SK-N-SH (cell line): ENCODE measurements around the gene FOXA3. TPM values are rescaled to one million over a fixed set of nuclear protein-coding genes. Genes with fewer than 3 reads are reported as not detected.

ENCODE experiments used
- CTCF ChIA-PET: fragments of 300-600, 350-600 bp; formaldehyde crosslinking; extraction: SDS; loops from one replicate; lab custom pipeline; 2021; lab: Yijun Ruan, JAX
- POLR2A ChIA-PET: fragments of 350-600 bp; sonication (Branson Sonifier 250); formaldehyde crosslinking; extraction: SDS; loops from one replicate; lab custom pipeline; 2020; ENCODE audit warnings: antibody characterized with exemption, inconsistent platforms; lab: Yijun Ruan, JAX
- DNase-seq: peaks from one replicate; pipeline ENCODE4 v3.0.0; 2012
- H2AFZ ChIP-seq: fragments of 200-600 bp; sonication (generic); 2 replicates; pipeline ENCODE4 v1.8.1; 2016; ENCODE audit warnings: antibody characterized with exemption, mild to moderate bottlenecking, low read depth
- H3F3A ChIP-seq: fragments of 200-600 bp; sonication (generic); replicated peaks from 2 replicates; pipeline ENCODE3; 2016; ENCODE audit warnings: antibody characterized with exemption, mild to moderate bottlenecking; ENCODE audit not compliant: insufficient read depth
- H3K27ac ChIP-seq, 2 experiments: fragments of 200-500 bp in 1 of 2; fragments of 200-600 bp in 1 of 2; sonication (Bioruptor generic) in 1 of 2; sonication (generic), shearing (Covaris generic) in 1 of 2; 2 replicates each; pipeline versions ENCODE4 v1.5.1 to v1.6.1; 2014 to 2016; ENCODE audit warnings: low read depth in 2 of 2, inconsistent platforms in 1 of 2, low read length in 1 of 2, mild to moderate bottlenecking in 1 of 2, mixed read lengths in 1 of 2
- H3K27me3 ChIP-seq: fragments of 200-600 bp; sonication (generic), shearing (Covaris generic); 2 replicates; pipeline ENCODE4 v1.6.1; 2016; ENCODE audit warnings: mixed run types; ENCODE audit not compliant: insufficient read depth
- H3K36me3 ChIP-seq, 2 experiments: fragments of 200-500 bp in 1 of 2; fragments of 200-600 bp in 1 of 2; sonication (Bioruptor generic) in 1 of 2; sonication (generic) in 1 of 2; replicated peaks in 1 of 2; 2 replicates each; pipeline versions ENCODE3 to v1.5.1; 2014 to 2016; ENCODE audit warnings: low read length in 1 of 2, mild to moderate bottlenecking in 1 of 2; ENCODE audit not compliant: insufficient read depth in 2 of 2, control insufficient read depth in 1 of 2
- H3K4me1 ChIP-seq, 2 experiments: fragments of 200-500 bp in 1 of 2; fragments of 200-600 bp in 1 of 2; sonication (Bioruptor generic) in 1 of 2; sonication (generic), shearing (Covaris generic) in 1 of 2; 2 replicates each; pipeline versions ENCODE4 v1.5.1 to v1.6.1; 2014 to 2016; ENCODE audit warnings: low read depth in 1 of 2, low read length in 1 of 2, mixed run types in 1 of 2; ENCODE audit not compliant: insufficient read depth in 2 of 2, control insufficient read depth in 1 of 2
- H3K4me2 ChIP-seq: fragments of 200-600 bp; sonication (generic), shearing (Covaris generic); 2 replicates; pipeline ENCODE4 v1.6.1; 2017; ENCODE audit warnings: mixed run types
- H3K4me3 ChIP-seq, 2 experiments: fragments of 200-500 bp in 1 of 2; fragments of 200-600 bp in 1 of 2; sonication (Bioruptor generic) in 1 of 2; sonication (generic), shearing (Covaris generic) in 1 of 2; 2 replicates each; pipeline versions ENCODE4 v1.5.1 to v1.8.1; 2014 to 2016; ENCODE audit warnings: low read depth in 2 of 2, inconsistent platforms in 1 of 2, low read length in 1 of 2, mild to moderate bottlenecking in 1 of 2, mixed read lengths in 1 of 2, moderate library complexity in 1 of 2
- H3K79me2 ChIP-seq: fragments of 200-600 bp; sonication (generic); 2 replicates; pipeline ENCODE4 v1.8.1; 2017; ENCODE audit warnings: mild to moderate bottlenecking; ENCODE audit not compliant: insufficient read depth
- H3K9ac ChIP-seq: fragments of 200-600 bp; sonication (generic); 2 replicates; pipeline ENCODE4 v1.6.1; 2017; ENCODE audit warnings: mixed run types
- H3K9me2 ChIP-seq: fragments of 200-600 bp; sonication (generic); 2 replicates; pipeline ENCODE4 v1.6.1; 2017; ENCODE audit warnings: mixed run types
- H3K9me3 ChIP-seq: fragments of 200-600 bp; sonication (generic); 2 replicates; pipeline ENCODE4 v1.6.1; 2017; ENCODE audit warnings: mixed run types, mild to moderate bottlenecking, moderate library complexity
- H4K20me1 ChIP-seq: fragments of 200-600 bp; sonication (generic); 2 replicates; pipeline ENCODE4 v1.6.1; 2017; ENCODE audit warnings: mild to moderate bottlenecking, mixed run types; ENCODE audit not compliant: insufficient read depth
- CHD2 ChIP-seq: fragments of 150-350 bp; IDR thresholded peaks from 2 replicates; pipeline ENCODE4 v1.6.1; 2018; ENCODE audit warnings: low read length; ENCODE audit not compliant: partially characterized antibody
- CTCF ChIP-seq: fragments of 200-600 bp; sonication (generic); IDR thresholded peaks from 2 replicates; pipeline ENCODE4 v1.6.1; 2017; ENCODE audit warnings: antibody characterized with exemption, mild to moderate bottlenecking, moderate library complexity
- FOSL2 ChIP-seq: IDR thresholded peaks from 2 replicates; pipeline ENCODE4 v1.4.0; 2012; ENCODE audit warnings: low read depth, mild to moderate bottlenecking, moderate library complexity, borderline replicate concordance
- FOXJ3 ChIP-seq: sonication (generic); formaldehyde crosslinking; IDR thresholded peaks from 2 replicates; pipeline ENCODE4 v1.5.1; 2020; ENCODE audit warnings: mild to moderate bottlenecking, missing genetic modification reagents
- FOXM1 ChIP-seq: IDR thresholded peaks from 2 replicates; pipeline ENCODE4 v1.4.0; 2012; ENCODE audit warnings: low read depth, mild to moderate bottlenecking
- GABPA ChIP-seq: IDR thresholded peaks from 2 replicates; pipeline ENCODE4 v1.4.0; 2012; ENCODE audit warnings: low read depth, mild to moderate bottlenecking
- GATA2 ChIP-seq: sonication (generic); formaldehyde crosslinking; IDR thresholded peaks from 2 replicates; pipeline ENCODE4 v1.5.0; 2020; ENCODE audit warnings: mild to moderate bottlenecking, missing genetic modification reagents
- NFIC ChIP-seq: IDR thresholded peaks from 2 replicates; pipeline ENCODE4 v1.4.0; 2012; ENCODE audit warnings: borderline replicate concordance
- PBX3 ChIP-seq: IDR thresholded peaks from 2 replicates; pipeline ENCODE4; 2012
- POLR2AphosphoS5 ChIP-seq: IDR thresholded peaks from 2 replicates; pipeline ENCODE4 v1.6.1; 2012; ENCODE audit warnings: low read depth, low read length
- RAD21 ChIP-seq: IDR thresholded peaks from 2 replicates; pipeline ENCODE4 v1.6.1; 2012; ENCODE audit warnings: mild to moderate bottlenecking, low read length
- RCOR1 ChIP-seq: fragments of 150-350 bp; IDR thresholded peaks from 2 replicates; pipeline ENCODE4 v1.6.1; 2017; ENCODE audit warnings: antibody characterized with exemption, low read length
- RXRA ChIP-seq: IDR thresholded peaks from 2 replicates; pipeline ENCODE4 v1.4.0; 2012; ENCODE audit warnings: low read depth, mild to moderate bottlenecking, borderline replicate concordance
- SMC3 ChIP-seq: IDR thresholded peaks from 2 replicates; pipeline ENCODE4 v1.6.1; 2012; ENCODE audit warnings: low read depth, low read length, improper control_type of control experiment
- TAF1 ChIP-seq: IDR thresholded peaks from 2 replicates; pipeline ENCODE4 v1.6.1; 2012; ENCODE audit warnings: low read depth, mild to moderate bottlenecking, low read length, moderate library complexity, borderline replicate concordance
- YY1 ChIP-seq: IDR thresholded peaks from 2 replicates; pipeline ENCODE4 v1.4.0; 2012; ENCODE audit warnings: low read depth, mild to moderate bottlenecking
- WGBS: methylation state at CpG from one replicate; pipeline ENCODE4 v1.1.6; 2017; ENCODE audit warnings: low lambda C conversion rate; 5-methylcytosine and 5-hydroxymethylcytosine counted together
- polyA plus RNA-seq, 3 experiments: library from polyadenylated mRNA; depleted of rRNA; stranded (reverse); fragments of >200 nt; gene quantifications; 2 replicates each; pipeline ENCODE4 v1.2.3, GENCODE V29; 2012
- TF ChIP-seq, protein P1 (sequence below): IDR thresholded peaks from 2 replicates; pipeline ENCODE4 v1.4.0; 2012; ENCODE audit warnings: low read depth
- TF ChIP-seq, protein P2 (sequence below): fragments of 150-350 bp; IDR thresholded peaks from 2 replicates; pipeline ENCODE4 v1.6.1; 2017; ENCODE audit warnings: antibody characterized with exemption, low read length, low read depth, borderline replicate concordance
- TF ChIP-seq, protein P3 (sequence below): IDR thresholded peaks from 2 replicates; pipeline ENCODE4 v1.4.0; 2012; ENCODE audit warnings: low read depth, borderline replicate concordance

FOXA3 gene
- polyA plus RNA-seq, 1 of the 3 experiments (the other 2 are of a cell fraction), result 1.5 TPM

GRCh38 chr19:45821103-45821521, 43.0 kb upstream of the FOXA3 start:
- Histone ChIP-seq H3K4me2 (no peak overlapping the region), H3K9me2 (no peaks in the 10 kb centered on the region), H3F3A (peaks cover 5% of the 10 kb centered on the region), H2AFZ (no peak overlapping the region), H4K20me1 (no peaks in the 10 kb centered on the region), H3K4me3 (no peak overlapping the region), H3K27me3 (no peaks in the 10 kb centered on the region), H3K36me3 (peaks cover 2 to 43% of the 10 kb centered on the region in 2 experiments), H3K9me3 (no peaks in the 10 kb centered on the region), H3K27ac (no peak overlapping the region), H3K9ac (no peak overlapping the region), H3K4me1 (peaks cover 0 to 10% of the 10 kb centered on the region in 2 experiments; a peak in 1 of 4 replicates), H3K79me2 (no peaks in the 10 kb centered on the region)
- ChIA-PET POLR2A (interaction anchor here (0.5 kb wide), 1 partner anchor 52 kb away, joined by 4 read pairs; the partner anchor contains the start of gene SIX5), CTCF (interaction anchor here (1.2 to 10.4 kb wide), 3 partner anchors 8 to 62 kb away, joined by 3 to 130 read pairs (median 3); partner anchors contain the start of gene IRF2BP1)
- TF ChIP-seq, protein P1, sequence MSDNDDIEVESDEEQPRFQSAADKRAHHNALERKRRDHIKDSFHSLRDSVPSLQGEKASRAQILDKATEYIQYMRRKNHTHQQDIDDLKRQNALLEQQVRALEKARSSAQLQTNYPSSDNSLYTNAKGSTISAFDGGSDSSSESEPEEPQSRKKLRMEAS, result no peak
- TF ChIP-seq RXRA (no peak), TAF1 (no peak), GABPA (no peak), FOXJ3 (CRISPR knock-in tag) (no peak), YY1 (no peak), FOSL2 (no peak), SMC3 (no peak), PBX3 (no peak), GATA2 (CRISPR knock-in tag) (no peak), CHD2 (no peak), NFIC (no peak)
- DNase-seq, result no peak
- WGBS, result 95% methylated on average over 8 of the region's 8 CpGs

DNA sequence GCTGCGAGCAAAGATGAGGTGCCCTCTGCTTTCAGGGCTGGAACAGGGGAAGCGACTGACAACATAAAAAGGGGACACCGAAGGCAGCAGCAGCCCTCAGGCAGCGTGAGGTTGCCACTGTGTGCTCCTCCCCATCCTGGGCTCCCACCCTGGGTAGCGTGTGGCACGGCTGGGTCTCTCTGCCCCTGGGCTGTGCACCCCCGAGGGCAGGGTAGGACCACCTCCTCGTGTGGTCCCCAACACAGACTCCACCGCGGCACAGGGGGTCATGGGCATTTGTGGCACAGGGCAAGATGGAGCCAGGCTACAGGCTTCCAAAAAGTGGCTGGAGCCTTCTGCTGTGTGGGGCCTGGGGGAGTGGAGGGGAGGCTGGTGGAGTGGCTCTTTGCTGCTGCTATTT, 42.6 kb upstream of the FOXA3 start:
- Histone ChIP-seq H4K20me1 (no peaks in the 10 kb centered on the region), H3K9me2 (no peaks in the 10 kb centered on the region), H3K9me3 (no peaks in the 10 kb centered on the region), H3K9ac (no peak overlapping the region), H3K4me2 (no peak overlapping the region), H3K4me1 (peaks cover 0 to 14% of the 10 kb centered on the region in 2 experiments; a peak in 1 of 4 replicates), H3K27ac (no peak overlapping the region), H3K36me3 (peaks cover 3 to 48% of the 10 kb centered on the region in 2 experiments), H3F3A (peaks cover 5% of the 10 kb centered on the region), H3K27me3 (no peaks in the 10 kb centered on the region), H3K79me2 (no peaks in the 10 kb centered on the region), H2AFZ (no peak overlapping the region), H3K4me3 (no peak overlapping the region)
- DNase-seq, result no peak
- WGBS, result 83% methylated on average over 7 of the region's 10 CpGs
- ChIA-PET CTCF (interaction anchor here (1.2 to 10.4 kb wide), 2 partner anchors 22 to 62 kb away, joined by 3 to 130 read pairs; partner anchors contain the start of gene IRF2BP1), POLR2A (interaction anchor here (0.5 kb wide), 1 partner anchor 52 kb away, joined by 4 read pairs; the partner anchor contains the start of gene SIX5)
- no peak for TF ChIP-seq FOXM1
- no peak for TF ChIP-seq CTCF
- no peak for TF ChIP-seq RXRA
- no peak for TF ChIP-seq RAD21
- no peak for TF ChIP-seq FOSL2
- TF ChIP-seq GATA2 (CRISPR knock-in tag), result no peak
- TF ChIP-seq TAF1, result no peak
- TF ChIP-seq RCOR1, result no peak
- no peak for TF ChIP-seq POLR2AphosphoS5
- TF ChIP-seq, protein P2, sequence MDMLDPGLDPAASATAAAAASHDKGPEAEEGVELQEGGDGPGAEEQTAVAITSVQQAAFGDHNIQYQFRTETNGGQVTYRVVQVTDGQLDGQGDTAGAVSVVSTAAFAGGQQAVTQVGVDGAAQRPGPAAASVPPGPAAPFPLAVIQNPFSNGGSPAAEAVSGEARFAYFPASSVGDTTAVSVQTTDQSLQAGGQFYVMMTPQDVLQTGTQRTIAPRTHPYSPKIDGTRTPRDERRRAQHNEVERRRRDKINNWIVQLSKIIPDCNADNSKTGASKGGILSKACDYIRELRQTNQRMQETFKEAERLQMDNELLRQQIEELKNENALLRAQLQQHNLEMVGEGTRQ, result no peak
- TF ChIP-seq, protein P3, sequence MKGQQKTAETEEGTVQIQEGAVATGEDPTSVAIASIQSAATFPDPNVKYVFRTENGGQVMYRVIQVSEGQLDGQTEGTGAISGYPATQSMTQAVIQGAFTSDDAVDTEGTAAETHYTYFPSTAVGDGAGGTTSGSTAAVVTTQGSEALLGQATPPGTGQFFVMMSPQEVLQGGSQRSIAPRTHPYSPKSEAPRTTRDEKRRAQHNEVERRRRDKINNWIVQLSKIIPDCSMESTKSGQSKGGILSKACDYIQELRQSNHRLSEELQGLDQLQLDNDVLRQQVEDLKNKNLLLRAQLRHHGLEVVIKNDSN, result no peak
